T-helper 1 cell treated with Interleukin-12 subunit alpha and Interleukin-12 subunit beta and Interleukin-4 antibody, amounts not matched to agents 30 ng/mL and 1 ng/mL, for 36 hours (primary cell): Measurements from ENCODE around the gene NOG. TPM values are rescaled to one million over a fixed set of nuclear protein-coding genes. Genes with fewer than 3 reads are reported as not detected.

Source experiments
- intact Hi-C: fragments of 100-400 bp; cut with micrococcal nuclease; formaldehyde crosslinking; loops from one replicate; pipeline ENCODE4 v1.15.1; 2024
- total RNA-seq: library from RNA; stranded (reverse); gene quantifications from 2 replicates; pipeline ENCODE4 v1.2.3, GENCODE V29; 2022

The NOG gene
- total RNA-seq = not detected in 2 replicates

- intact Hi-C loops = loop anchor here (1.0 to 10.0 kb wide), 2 partner anchors 61 to 341 kb away; no protein-coding TSS in a partner anchor
These were observed at the start of gene NOG for GRCh38 chr17:56593646-56594319. Gene NOG (plus strand): TSS chr17:56593699. CDS start chr17:56594224, 525 bp downstream.

GRCh38 chr17:56545106-56545505 is 48.4 kb upstream of the NOG start:
- intact Hi-C loops = no loop called here

GRCh38 chr17:56545930-56546329 is 47.6 kb upstream of the NOG start:
- intact Hi-C loops = no loop called here

- intact Hi-C loops = no loop called here
These were observed 44.8 kb upstream of the NOG start for GRCh38 chr17:56548661-56549060.

GRCh38 chr17:56549501-56549900 is 44.0 kb upstream of the NOG start:
- intact Hi-C loops = no loop called here

GRCh38 chr17:56557682-56558081 is 35.8 kb upstream of the NOG start:
- intact Hi-C loops = no loop called here

GRCh38 chr17:56558088-56558487 is 35.4 kb upstream of the NOG start:
- intact Hi-C loops = no loop called here

GRCh38 chr17:56570199-56570598 is 23.3 kb upstream of the NOG start:
- intact Hi-C loops = no loop called here

- intact Hi-C loops = no loop called here
These were observed 22.0 kb upstream of the NOG start for GRCh38 chr17:56571456-56571855.

- intact Hi-C loops = no loop called here
These were observed 16.2 kb upstream of the NOG start for GRCh38 chr17:56577190-56577842.

GRCh38 chr17:56577843-56578204 is 15.7 kb upstream of the NOG start:
- intact Hi-C loops = no loop called here

- intact Hi-C loops = no loop called here
These were observed 11.6 kb upstream of the NOG start for GRCh38 chr17:56581635-56582627.

- intact Hi-C loops = no loop called here
These were observed 9.7 kb upstream of the NOG start for GRCh38 chr17:56583772-56584171.

GRCh38 chr17:56587298-56587697 is 6.2 kb upstream of the NOG start:
- intact Hi-C loops = no loop called here

GRCh38 chr17:56592487-56593085 is 913 bp upstream of the NOG start:
- intact Hi-C loops = loop anchor here (1.0 to 10.0 kb wide), 5 partner anchors 62 to 342 kb away; no protein-coding TSS in a partner anchor

- intact Hi-C loops = loop anchor here (1.0 to 10.0 kb wide), 2 partner anchors 61 to 342 kb away; no protein-coding TSS in a partner anchor
These were observed 333 bp upstream of the NOG start for GRCh38 chr17:56593086-56593645.

- intact Hi-C loops = loop anchor here (10.0 kb wide), 1 partner anchor 340 kb away; no protein-coding TSS in a partner anchor
These were observed 1.0 kb downstream of the NOG start for GRCh38 chr17:56594320-56595107.

- intact Hi-C loops = loop anchor here (10.0 kb wide), 1 partner anchor 340 kb away; no protein-coding TSS in a partner anchor
These were observed 1.6 kb downstream of the NOG start for GRCh38 chr17:56595108-56595418.

GRCh38 chr17:56595831-56596690 is 2.6 kb downstream of the NOG start:
- intact Hi-C loops = loop anchor here (10.0 kb wide), 1 partner anchor 339 kb away; no protein-coding TSS in a partner anchor
